ENCODE results near the gene NT5C3B. TPM values are rescaled to one million over a fixed set of nuclear protein-coding genes. Genes with fewer than 3 reads are reported as not detected.

The NT5C3B gene
- total and polyA plus RNA-seq, 4 donors: 34.9 to 68.5 (median 37.9) TPM

- DNase-seq (no peak), ATAC-seq (ENCODE audit: insufficient read depth, low FRiP score) (no peak)
- H3K9ac ChIP-seq (ENCODE audit: insufficient read depth in 1 of 2, low read length in 2 of 2): peak overlapping the region; percentile 46 to 66
- H3K9me3 ChIP-seq (ENCODE audit: control insufficient read depth in 4 of 4, insufficient read depth in 3 of 4, low read length in 3 of 4): no peaks in the 10 kb centered on the region
- H3K4me1 ChIP-seq (ENCODE audit: control insufficient read depth in 5 of 5, insufficient read depth in 5 of 5, low read length in 5 of 5): peaks cover 0 to 23% (median 13%) of the 10 kb centered on the region in 5 donors
- H3K4me3 ChIP-seq: peak overlapping the region; percentile 33
- H3K27me3 ChIP-seq (ENCODE audit: control insufficient read depth in 3 of 3, insufficient read depth in 3 of 3, low read length in 2 of 3): no peaks in the 10 kb centered on the region
- peaks cover 0 to 13% (median 1%) of the 10 kb centered on the region in 4 donors for H3K36me3 ChIP-seq (ENCODE audit: control insufficient read depth in 4 of 4, insufficient read depth in 4 of 4, low read length in 4 of 4)
- no peak for TF ChIP-seq CTCF (IDR thresholded peaks at IDR 0.05; ENCODE audit: control extremely low read depth, extremely low read depth)
- 43 to 47% methylated on average over 12 of the region's 12 CpGs for WGBS, 2 donors
- peak overlapping the region in 1 of 2 donors; percentile 18 for H3K27ac ChIP-seq (ENCODE audit: low read depth in 1 of 2, low read length in 1 of 2)
Measured at GRCh38 chr17:41813152-41813680, 22.8 kb downstream of the NT5C3B start.

GRCh38 chr17:41812381-41813151, 23.5 kb downstream of the NT5C3B start, which contains the start of gene FKBP10:
Gene FKBP10 (plus strand): TSS chr17:41813004. CDS start chr17:41813035, 31 bp downstream.
- 4% methylated on average over 34 to 35 of the region's 35 CpGs for WGBS, 2 donors
- no peak for TF ChIP-seq CTCF (IDR thresholded peaks at IDR 0.05; ENCODE audit: control extremely low read depth, extremely low read depth)
- Histone ChIP-seq H3K4me3 (peak within 1 kb of the TSS; percentile 79), H3K36me3 (ENCODE audit: control insufficient read depth in 4 of 4, insufficient read depth in 4 of 4, low read length in 4 of 4) (peaks cover 0 to 8% (median 1%) of the 10 kb centered on the region in 4 donors), H3K27ac (ENCODE audit: low read depth in 1 of 2, low read length in 1 of 2) (peak within 1 kb of the TSS in 1 of 2 donors; percentile 64), H3K9ac (ENCODE audit: insufficient read depth in 1 of 2, low read length in 2 of 2) (peak within 1 kb of the TSS; percentile 46 to 66), H3K27me3 (ENCODE audit: control insufficient read depth in 3 of 3, insufficient read depth in 3 of 3, low read length in 2 of 3) (no peaks in the 10 kb centered on the region), H3K9me3 (ENCODE audit: control insufficient read depth in 4 of 4, insufficient read depth in 3 of 4, low read length in 3 of 4) (no peaks in the 10 kb centered on the region), H3K4me1 (ENCODE audit: control insufficient read depth in 5 of 5, insufficient read depth in 5 of 5, low read length in 5 of 5) (peaks cover 0 to 23% (median 13%) of the 10 kb centered on the region in 5 donors)
- DNase-seq (peak; percentile 95 to 97 (median 97)), ATAC-seq (ENCODE audit: insufficient read depth, low FRiP score) (peak; percentile 49)

- peaks cover 0 to 9% (median under 1%) of the 10 kb centered on the region in 4 donors for H3K36me3 ChIP-seq (ENCODE audit: control insufficient read depth in 4 of 4, insufficient read depth in 4 of 4, low read length in 4 of 4)
- peak within 1 kb of the TSS in 1 of 2 donors; percentile 64 for H3K27ac ChIP-seq (ENCODE audit: low read depth in 1 of 2, low read length in 1 of 2)
- DNase-seq: peak; percentile 83 to 90 (median 87)
- WGBS, 2 donors: 0% methylated on average over 67 to 96 of the region's 96 CpGs
- peak within 1 kb of the TSS; percentile 23 to 46 for H3K9ac ChIP-seq (ENCODE audit: insufficient read depth in 1 of 2, low read length in 2 of 2)
- H3K4me3 ChIP-seq: peak within 1 kb of the TSS; percentile 79
- peaks cover 0 to 23% (median 13%) of the 10 kb centered on the region in 5 donors for H3K4me1 ChIP-seq (ENCODE audit: control insufficient read depth in 5 of 5, insufficient read depth in 5 of 5, low read length in 5 of 5)
- ATAC-seq (ENCODE audit: insufficient read depth, low FRiP score): peak; percentile 90
- H3K27me3 ChIP-seq (ENCODE audit: control insufficient read depth in 3 of 3, insufficient read depth in 3 of 3, low read length in 2 of 3): no peaks in the 10 kb centered on the region
- H3K9me3 ChIP-seq (ENCODE audit: control insufficient read depth in 4 of 4, insufficient read depth in 3 of 4, low read length in 3 of 4): no peaks in the 10 kb centered on the region
- TF ChIP-seq CTCF (IDR thresholded peaks at IDR 0.05; ENCODE audit: control extremely low read depth, extremely low read depth): peak; percentile 53
Measured at GRCh38 chr17:41811549-41812380, 24.3 kb downstream of the NT5C3B start, which contains the start of gene P3H4. Gene P3H4 (minus strand): TSS chr17:41811949. CDS start chr17:41811915, 34 bp downstream.
